HG02938 (cell line): ENCODE data around the gene LIPM.
"Not testable (repeated sequence)": the region's sequence is repeated elsewhere in the genome, so short reads cannot be mapped to it uniquely, and the experiment has no call there.

Experiments
- ATAC-seq: cut with Tn5 transposase; IDR thresholded peaks from one replicate; pipeline ENCODE4 v1.9.1; 2021; ENCODE audit warnings: mild to moderate bottlenecking, moderate library complexity; ENCODE audit not compliant: unreplicated experiment

LIPM gene

GRCh38 chr10:88837632-88838031, 35.1 kb downstream of the LIPM start:
- ATAC-seq: not testable (repeated sequence)

GRCh38 chr10:88838766-88839350, 36.3 kb downstream of the LIPM start:
- ATAC-seq: no peak

- no peak for ATAC-seq
Measured at GRCh38 chr10:88840104-88840503, 37.6 kb downstream of the LIPM start.

- ATAC-seq: no peak
Measured at GRCh38 chr10:88840881-88841280, 38.4 kb downstream of the LIPM start.

- ATAC-seq: no peak
Measured at GRCh38 chr10:88841316-88842111, 39.0 kb downstream of the LIPM start.

- ATAC-seq: no peak
Measured at GRCh38 chr10:88843171-88843570, 40.6 kb downstream of the LIPM start.

- no peak for ATAC-seq
Measured at GRCh38 chr10:88848499-88848898, 46.0 kb downstream of the LIPM start.

GRCh38 chr10:88849234-88849633, 46.7 kb downstream of the LIPM start:
- ATAC-seq: no peak

GRCh38 chr10:88850712-88851111, 48.2 kb downstream of the LIPM start:
- ATAC-seq: no peak

- no peak for ATAC-seq
Measured at GRCh38 chr10:88851706-88852105, 49.2 kb downstream of the LIPM start, which contains the start of gene ANKRD22. Gene ANKRD22, minus strand, starts transcription at chr10:88851844. Its CDS starts 237 bp downstream, at chr10:88851607.

GRCh38 chr10:88852327-88852726, 49.8 kb downstream of the LIPM start:
- ATAC-seq: no peak

- no peak for ATAC-seq
Measured at GRCh38 chr10:88853155-88853881, 50.8 kb downstream of the LIPM start.

- ATAC-seq: no peak
Measured at GRCh38 chr10:88854684-88855083, 52.2 kb downstream of the LIPM start.

- ATAC-seq: no peak
Measured at GRCh38 chr10:88857831-88858230, 55.3 kb downstream of the LIPM start.

- no peak for ATAC-seq
Measured at GRCh38 chr10:88858491-88858890, 56.0 kb downstream of the LIPM start.

GRCh38 chr10:88861036-88861435, 58.5 kb downstream of the LIPM start:
- no peak for ATAC-seq

GRCh38 chr10:88865281-88865876, 62.8 kb downstream of the LIPM start:
- no peak for ATAC-seq

GRCh38 chr10:88866454-88866853, 63.9 kb downstream of the LIPM start:
- no peak for ATAC-seq

GRCh38 chr10:88870089-88870488, 67.6 kb downstream of the LIPM start:
- no peak for ATAC-seq
